SKM-1 treated with dmso at 0.1 percent for 144 hours (cell line): ENCODE measurements around the gene EEIG2.
"Not testable (repeated sequence)": the region's sequence is repeated elsewhere in the genome, so short reads cannot be mapped to it uniquely, and the experiment has no call there.

Experiments
- DNase-seq: peaks from one replicate; lab custom pipeline; 2025; ENCODE audit not compliant: unreplicated experiment; lab: John Stamatoyannopoulos, UW

The EEIG2 gene

DNA sequence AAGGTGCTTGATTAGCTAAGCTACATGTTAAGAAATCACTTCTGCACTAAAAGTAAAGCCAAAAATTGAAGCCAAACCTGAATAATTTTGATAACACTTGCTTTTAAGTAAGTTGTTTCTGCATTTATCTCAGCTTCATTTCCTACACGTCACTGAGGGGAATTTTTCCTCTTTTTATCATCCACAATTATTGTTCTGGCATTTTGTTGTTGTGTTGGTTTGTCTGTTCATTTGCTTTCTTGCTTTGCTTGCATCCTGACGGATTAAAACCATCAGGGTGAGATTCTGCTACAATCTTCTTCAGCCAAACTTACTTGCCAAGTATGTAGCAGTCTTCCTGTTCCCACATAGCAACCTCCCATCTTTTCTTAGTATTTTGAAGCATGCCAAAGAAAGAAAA, 18.0 kb upstream of the EEIG2 start:
- DNase-seq = no peak

DNA sequence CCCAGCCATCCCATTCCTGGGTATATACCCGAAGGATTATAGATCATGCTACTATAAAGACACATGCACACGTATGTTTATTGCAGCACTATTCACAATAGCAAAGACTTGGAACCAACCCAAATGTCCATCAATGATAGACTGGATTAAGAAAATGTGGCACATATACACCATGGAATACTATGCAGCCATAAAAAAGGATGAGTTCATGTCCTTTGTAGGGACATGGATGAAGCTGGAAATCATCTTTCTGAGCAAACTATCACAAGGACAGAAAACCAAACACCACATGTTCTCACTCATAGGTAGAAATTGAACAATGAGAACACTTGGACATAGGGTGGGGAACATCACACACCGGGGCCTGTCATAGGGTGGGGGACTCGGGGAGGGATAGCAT, 12.4 kb upstream of the EEIG2 start:
- not testable (repeated sequence) for DNase-seq

DNA sequence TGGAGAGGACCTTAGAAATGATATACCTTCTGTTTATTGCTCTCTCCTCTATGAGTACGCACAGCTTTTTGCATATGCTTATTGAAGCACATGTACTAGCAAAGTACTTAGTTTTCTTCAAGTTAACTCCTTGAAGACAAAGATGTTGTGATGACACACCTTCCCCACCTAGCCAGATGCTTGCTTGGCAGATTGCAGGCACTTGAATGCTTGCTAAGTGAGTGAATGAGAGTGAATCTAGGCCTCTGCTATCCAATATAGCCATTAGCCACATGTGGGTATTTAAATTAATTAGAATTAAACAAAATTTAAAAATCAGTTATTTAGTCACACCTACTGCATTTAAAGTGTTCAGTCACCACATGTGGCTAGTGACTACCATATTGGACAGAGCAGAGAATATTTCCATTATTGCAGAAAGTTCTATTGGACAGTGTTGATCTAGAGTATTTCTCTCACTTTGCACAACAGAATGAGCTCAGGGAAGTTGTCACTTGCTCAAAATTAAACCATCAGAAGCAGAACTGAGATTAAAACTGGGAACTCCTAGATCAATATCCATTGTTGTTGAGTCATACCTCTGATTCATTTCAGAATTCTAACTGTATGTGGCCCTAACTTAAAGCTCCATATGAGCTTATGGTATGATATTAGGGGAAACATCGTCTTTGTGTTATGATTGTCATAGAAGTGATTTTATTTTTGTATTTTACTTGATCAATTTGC, 8.6 kb upstream of the EEIG2 start:
- peak; percentile 48 for DNase-seq

DNA sequence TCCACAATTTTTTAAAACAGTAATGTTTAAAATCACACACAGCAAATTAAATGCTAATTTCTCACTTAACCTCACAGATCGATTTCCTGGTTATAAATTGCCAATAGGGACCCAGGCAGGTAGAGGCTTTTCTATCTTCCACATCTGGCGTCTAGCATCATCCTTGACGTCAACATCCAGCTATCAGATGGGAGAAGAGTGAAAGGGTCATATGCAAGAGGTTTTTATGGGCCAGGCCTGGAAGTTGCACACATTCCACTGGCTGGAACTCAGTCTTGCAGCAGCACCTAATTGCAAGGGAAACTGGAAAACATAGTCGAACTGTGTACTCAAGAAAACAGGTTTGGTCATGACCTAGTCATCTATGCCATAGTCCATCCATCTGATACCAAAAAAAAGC, 6.0 kb upstream of the EEIG2 start:
- DNase-seq = no peak

DNA sequence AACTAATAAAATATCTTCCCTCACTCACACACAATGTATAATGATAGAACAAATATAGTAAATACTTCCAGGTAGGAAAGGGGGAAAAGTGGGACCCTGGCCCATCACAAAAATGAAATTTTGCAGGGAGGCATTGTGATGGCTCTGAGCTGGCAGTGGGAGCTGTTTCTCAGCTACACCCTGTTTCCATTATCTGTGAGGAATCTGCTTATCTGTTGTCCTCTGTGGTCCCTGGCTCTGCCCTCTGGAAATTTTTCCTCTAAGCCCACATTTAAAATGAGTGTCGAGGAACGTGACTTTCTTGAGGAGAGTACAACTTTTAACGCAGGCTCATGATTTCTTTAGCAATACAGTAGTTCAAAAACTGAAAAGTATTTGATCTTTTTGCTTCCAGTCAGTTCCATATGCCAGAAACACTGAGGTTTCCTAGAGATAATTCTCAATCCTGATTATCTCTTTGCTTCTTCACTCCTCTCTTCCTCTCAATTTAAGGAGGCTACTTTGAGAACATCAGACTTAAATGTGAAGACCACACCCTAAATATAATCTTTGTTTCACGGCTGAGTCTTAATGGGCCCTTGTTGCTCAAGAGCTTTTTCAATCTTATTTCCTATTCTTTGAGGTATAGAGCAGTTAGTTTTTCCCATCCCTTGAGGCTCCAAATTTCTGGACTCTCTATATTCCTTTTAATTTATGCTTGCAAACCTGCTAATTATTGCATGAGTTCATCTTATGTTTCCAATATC, 5.0 kb upstream of the EEIG2 start:
- DNase-seq = no peak

DNA sequence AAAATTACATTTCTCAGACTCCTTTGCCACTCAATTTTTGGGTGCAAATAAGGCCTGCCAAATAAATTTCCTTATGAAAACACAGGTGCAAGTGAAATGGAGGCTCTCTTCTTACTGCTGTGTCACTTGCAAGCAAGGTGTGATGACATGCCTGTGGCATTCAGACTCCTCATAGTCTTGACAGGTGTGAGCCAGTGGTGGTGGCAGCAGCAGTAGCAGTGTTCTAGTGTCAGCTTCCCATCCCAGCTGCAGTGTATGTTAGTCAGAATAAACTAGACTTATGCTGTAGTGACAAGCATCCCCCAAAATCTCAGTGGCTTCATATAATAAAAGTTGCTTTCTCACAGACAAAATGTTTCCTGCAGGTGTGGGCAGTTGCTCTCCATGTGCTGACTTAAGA, 3.8 kb upstream of the EEIG2 start:
- no peak for DNase-seq

DNA sequence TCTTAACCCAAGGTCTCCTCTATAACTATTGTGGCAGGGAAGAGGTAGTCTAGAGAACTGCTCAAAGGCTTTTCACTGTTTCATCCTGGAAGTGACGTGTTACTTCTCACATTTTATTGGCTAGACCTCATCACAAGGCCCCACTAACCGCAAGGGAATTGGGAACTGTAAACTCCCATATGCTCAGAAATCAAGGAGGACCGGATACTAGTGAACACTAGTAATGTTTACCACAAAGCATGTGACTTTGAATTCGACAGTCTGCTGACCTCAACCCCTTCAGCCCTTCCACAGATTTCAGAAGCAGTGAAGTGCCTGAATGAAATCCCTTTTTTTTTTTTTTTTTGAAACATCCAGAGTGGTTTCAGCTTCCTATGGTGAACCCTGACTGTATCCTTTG, 3.4 kb upstream of the EEIG2 start:
- DNase-seq = no peak

DNA sequence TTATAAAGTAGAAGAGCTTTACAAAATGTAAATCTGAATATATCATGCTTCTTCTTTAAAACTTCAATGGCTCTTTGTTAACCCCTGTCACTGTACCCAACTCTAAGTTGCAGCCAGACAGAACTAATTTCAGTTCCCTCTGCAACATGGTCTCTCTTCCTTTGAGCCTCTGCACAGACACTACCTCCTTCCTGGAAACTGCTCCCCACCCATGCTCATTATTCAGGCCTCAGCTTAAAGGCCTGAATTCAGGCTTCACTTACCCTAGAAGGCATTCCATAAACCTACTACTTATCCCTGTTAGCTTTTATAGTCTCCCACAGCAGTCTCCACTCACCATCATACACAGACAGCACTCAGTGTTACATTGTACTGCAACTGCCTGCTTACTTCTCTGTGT, 2.6 kb upstream of the EEIG2 start:
- DNase-seq = no peak

DNA sequence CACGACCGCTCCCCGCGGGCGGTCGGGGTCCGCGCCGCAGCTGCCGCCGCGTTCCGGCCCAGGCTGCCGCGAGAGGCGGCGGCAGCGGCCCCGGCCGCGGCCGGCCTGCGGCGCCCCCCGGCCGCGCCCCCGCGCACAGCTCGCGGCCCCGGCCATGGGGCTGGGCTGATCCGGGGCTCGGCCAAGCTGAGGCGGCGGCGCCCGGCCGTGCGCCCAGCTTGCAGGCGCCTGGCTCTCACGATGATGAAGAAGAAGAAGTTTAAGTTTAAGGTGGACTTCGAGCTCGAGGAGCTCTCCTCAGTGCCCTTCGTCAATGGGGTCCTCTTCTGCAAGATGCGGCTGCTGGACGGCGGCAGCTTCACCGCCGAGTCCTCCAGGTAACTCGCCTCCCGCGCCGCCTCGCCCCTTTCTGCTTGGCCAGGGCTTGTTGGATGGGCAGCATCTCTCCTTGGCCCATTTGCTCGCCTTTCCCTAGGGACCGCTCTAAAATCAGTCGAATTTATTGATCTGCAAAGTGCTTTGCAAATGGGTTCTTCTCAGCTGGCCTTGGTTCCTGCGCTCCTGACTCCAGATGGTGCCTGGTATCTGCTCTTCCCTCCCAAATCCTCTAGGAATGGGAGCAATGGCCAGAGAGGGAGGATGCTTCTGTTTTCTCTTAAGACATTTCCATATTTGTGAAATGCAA, 431 bp downstream of the EEIG2 start:
- DNase-seq = no peak

DNA sequence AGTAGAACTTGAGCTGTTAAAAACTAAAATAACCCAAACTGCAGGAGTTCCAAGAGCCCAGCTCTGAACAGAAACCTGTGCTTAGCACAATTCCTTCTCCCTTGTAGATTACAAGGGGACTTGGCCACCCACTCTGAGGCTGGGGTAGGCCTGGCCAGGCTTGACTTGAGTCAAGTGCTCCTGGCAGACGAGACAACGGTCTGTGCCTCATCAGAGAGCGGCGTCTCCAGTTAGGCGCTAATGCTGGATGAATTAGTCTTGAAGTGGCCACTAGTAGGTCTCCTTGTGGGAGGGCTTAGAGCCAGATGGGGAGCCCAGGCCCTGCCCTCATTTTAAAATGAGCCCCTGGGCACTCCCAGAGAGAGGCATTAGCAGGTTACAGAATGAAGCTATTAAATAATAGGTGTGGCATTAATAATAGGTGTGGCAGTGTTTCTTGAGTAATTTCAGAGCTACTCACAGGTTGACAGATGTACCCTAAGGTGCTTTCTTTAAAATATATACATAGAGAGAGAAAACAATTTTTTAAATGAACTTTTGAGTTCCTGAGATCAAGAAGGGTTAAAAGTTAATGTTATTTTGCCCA, 1.1 kb downstream of the EEIG2 start:
- DNase-seq = peak; percentile 67

DNA sequence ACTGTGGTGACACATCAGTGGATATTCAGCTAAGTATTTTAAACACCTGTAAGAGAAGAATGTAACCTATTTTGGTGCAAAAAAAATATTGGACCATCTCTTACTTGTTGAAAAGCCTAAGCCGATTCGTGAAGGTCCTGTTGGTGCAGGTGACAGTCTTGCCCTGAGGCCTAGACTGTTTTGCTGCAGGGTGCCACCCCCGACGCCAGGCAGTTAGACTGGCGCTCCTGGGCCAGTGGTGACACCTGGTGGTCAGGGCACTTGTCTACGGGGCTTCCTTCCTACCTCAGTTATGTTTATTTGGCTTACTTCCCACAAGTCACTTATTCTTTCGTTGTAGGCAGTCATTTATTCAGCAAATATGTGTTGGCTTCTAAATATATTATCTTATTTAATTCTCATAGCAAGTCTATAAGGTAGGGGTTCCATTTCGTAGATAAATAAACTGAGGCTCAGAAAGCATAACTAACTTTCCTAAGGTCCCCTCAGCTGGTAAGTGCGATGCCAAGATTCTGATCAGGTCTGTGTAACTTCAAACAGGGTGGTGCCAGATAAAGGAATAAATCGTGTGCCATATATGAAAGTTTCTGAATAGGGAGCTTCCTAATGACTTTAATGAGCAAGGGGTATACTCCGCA, 1.9 kb downstream of the EEIG2 start:
- DNase-seq = peak; percentile 40

DNA sequence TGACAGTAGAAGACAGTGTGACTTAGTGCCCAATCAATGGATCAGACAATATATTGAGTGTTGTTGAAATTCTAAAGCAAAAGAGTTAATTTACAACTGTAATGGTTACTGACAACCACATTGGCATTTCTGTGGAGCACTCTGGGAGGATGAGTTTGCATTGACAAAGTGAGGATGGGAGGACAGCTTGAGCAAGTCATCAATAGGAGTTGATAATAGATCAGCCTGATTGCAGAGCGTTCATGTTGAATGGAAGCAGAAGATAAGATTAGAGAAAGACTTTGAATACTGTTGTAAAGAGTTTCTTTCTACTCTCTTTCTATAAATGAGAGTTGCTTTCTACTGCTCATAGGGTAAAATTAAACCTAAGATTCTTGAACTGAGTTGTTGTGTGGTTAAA, 3.9 kb downstream of the EEIG2 start:
- DNase-seq = no peak

DNA sequence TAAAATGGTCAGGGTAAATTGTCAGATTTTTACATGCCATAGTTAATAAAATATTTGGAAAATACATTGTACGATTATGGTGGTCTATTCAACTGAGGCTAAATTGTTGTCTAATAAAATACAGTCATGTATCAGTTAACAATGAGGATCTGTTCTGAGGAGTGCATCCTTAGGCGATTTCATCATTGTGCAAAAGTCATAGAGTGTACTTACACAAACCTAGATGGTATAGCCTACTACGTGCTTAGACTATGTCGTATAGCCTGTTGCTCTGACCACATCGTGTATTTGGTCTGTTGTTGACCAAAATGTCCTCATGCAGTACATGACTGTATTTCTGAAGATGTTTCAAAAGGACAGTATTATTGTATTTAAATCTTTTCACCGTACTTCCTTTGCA, 5.2 kb downstream of the EEIG2 start:
- no peak for DNase-seq

DNA sequence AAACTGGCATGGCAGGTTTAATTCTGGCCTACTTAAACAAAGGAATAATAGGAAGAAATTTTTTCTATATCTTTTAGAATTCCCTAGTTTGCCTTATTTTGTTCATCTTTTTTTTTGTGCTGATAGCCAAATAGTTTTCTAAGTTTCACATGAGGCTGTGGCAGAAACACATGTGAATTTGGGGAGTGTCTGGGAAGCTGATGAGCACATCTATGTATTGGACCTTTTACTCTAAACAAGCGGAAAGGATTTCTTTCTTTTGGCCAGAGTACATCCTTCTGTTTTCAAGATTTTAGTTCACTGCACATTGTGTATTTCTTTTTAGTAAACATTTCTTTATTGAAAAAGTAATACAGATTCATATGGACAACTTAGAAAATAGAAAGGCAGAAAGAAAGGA, 5.6 kb downstream of the EEIG2 start:
- no peak for DNase-seq

DNA sequence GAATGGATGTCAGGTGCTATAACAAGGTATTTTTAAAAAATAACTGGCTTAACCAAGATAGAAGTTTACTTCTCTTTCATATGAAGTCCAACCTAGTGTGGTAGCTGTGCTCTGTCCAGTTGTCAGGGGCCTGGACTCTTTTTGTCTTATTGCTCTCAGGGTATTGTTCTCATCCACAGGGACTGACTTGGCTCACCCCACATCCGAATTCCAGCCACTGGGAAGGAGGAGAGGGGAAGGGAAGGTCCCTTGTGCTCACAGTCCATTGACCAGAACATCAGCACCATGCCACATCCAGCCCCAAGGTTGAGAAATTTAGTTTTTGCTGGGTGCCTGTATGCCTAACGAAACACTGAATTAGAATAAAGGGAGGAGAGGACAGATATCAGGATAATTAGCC, 8.7 kb downstream of the EEIG2 start:
- DNase-seq = no peak

DNA sequence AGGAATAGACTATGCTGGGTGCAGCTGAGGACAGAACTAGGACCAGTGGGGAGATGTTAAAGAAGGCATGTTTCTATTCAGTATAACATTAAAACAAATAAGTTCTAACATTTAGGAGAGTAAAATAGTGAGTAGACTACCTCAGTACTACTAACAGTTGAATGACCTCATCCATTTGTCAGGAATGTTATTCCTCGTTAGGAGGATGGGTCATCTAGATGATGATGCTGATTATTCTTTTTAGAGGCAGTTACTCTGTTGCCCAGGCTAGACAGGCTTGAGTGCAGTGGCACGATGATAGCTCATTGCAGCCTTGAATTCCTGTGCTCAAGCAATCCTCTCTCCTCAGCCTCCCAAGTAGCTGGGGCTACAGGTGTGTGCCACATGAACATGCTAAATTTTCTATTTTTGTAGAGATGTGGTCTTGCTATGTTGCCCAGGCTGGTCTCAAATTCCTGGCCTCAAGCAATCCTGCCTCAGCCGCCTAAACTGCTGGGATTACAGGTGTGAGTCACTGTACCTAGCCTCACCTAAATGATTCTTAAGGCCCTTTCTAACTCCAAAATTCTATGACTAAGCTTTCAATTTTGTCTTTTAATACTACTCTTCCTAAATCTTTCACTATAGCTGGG, 9.3 kb downstream of the EEIG2 start:
- DNase-seq = no peak

DNA sequence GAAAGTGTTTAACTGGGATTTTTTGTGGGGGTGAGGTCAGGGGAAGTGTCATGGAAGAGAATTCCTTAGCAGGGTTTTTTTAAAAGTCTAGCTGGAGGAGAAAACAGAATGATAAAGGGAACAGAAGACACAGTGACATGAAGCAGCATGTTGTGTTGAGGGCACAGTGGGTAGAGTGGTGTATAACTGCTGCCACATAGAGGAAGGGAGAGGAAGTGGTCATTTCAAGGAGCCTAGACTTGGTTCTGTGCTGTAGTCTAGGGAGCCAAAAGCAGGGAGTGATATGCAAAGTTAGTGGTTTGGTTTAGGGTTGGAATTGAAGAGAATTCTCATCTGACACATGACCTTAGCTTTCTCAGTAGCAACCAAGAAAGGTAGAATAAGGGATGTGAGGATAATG, 10.2 kb downstream of the EEIG2 start:
- DNase-seq = peak; percentile 42

DNA sequence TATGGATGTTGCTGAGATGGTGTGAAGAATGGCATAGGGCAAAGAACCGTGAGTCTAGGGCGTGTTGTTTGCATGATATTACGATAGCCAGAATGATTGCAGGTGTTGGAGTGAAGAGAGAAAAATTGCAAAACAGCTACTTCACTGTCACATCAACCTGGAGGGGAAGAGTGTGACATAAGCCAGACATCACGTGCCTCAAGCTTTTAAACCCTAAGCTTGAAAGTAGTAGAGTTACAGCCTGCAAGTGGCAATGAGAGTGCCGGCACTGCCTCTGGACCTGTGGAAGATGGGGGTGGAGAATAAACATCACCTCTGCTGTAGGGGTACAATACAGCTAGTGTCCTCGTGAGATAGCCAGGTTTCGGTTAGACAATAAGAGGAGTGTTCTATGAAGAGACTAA, 11.1 kb downstream of the EEIG2 start:
- DNase-seq = no peak

DNA sequence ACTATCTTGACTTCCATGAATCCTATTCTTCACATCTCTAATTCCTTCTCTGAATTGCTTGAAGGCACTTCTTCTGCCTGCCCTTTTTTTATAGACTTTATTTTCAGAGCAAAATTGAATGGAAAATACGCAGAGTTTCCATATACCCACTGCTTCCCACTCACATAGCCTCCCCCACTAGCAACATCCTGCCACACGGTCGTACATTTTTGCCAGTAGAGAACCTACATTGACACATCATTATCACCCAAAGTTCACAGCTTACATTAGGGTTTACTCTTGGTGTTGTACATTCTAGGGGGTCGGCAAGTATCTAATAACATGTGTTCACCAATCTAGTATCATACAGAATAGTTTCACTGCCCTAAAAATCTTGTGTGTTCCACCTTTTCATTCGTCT, 12.3 kb downstream of the EEIG2 start:
- DNase-seq = no peak

DNA sequence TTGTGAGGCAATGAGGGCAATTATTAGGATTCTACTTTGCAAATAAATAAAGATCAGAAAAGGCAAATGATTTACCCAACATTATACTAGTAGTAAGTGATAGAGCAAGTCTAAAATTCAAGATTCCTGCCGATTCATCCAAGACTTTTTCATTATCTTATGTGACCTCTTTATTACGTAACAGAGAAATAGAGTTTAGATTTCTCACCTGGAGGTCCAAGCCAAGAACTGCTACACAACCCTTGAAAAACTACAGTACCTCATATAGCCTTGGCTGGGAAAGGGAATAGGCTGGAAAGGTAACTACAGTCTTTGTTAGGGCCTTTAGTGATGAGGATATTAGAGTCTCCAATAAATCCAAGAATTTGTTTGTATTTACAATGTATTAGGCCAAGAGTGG, 13.3 kb downstream of the EEIG2 start:
- DNase-seq = no peak

DNA sequence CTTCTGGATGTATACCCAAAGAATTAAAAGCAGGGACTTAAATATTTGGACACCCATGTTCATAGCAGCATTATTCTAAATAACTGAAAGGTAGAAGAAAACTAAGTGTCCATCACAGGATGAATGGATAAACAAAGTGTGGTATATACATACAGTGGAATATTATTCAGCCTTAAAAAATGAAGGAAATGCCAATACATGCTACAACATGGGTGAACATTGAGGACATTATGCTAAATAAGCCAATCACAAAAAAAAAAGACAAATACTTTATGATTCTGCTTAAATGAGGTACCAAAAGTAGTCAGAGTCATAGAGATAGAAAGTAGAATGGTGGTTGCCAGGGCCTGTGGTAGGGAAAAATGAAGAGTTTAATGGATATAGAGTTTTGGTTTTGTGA, 14.1 kb downstream of the EEIG2 start:
- no peak for DNase-seq
